HG03060 (cell line): ENCODE measurements around the gene DPH3.
"Not testable (repeated sequence)": the region's sequence is repeated elsewhere in the genome, so short reads cannot be mapped to it uniquely, and the experiment has no call there.

Experiments
- ATAC-seq: cut with Tn5 transposase; IDR thresholded peaks from one replicate; pipeline ENCODE4 v1.9.1; 2021; ENCODE audit warnings: low read depth, moderate number of reproducible peaks; ENCODE audit not compliant: unreplicated experiment

DPH3 gene

DNA sequence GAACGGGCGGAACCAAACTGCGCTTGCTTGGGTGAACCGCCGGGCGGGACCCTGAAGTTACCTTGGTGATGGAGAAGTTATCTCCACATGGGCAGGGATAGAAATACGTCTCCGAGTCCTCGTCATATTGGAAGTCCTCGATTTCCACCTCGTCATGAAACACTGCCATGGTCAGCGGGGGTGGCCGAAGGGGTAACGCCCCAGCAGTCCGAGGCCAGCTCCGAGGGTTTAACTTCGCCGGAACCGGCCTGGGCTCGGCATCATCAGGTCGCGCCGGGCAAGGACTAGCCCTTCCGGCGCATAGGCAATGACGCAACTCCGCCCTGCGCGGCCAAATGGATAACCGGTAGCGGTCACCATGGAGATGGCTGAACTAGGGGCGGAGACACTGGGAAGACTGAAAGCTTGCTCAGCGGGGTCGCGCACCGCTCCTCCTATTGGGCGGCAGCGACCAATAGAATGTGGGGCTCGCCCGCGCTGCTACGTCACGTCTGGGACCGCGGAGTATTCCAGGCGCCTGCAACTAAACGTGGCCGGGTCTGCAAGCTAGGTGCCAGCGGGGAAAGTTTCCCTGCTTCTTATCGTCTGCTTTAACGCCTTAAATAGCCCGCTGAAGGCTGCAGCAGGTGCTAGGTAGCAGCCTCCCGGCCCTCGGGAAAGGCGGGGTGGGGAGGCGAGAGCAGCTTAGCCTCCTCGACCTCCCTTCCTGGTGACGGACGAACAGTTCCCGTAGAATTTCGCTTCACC is at the start of gene DPH3, which contains the start of gene OXNAD1:
Gene DPH3, minus strand, starts transcription at position 236 of the 747 bp plus-strand sequence. Its CDS starts 67 bp downstream, at position 169.
Gene OXNAD1, plus strand, starts transcription at position 505 of the 747 bp plus-strand sequence. CDS start 5,741 bp downstream, outside the sequence.
- ATAC-seq = peak; percentile 97

DNA sequence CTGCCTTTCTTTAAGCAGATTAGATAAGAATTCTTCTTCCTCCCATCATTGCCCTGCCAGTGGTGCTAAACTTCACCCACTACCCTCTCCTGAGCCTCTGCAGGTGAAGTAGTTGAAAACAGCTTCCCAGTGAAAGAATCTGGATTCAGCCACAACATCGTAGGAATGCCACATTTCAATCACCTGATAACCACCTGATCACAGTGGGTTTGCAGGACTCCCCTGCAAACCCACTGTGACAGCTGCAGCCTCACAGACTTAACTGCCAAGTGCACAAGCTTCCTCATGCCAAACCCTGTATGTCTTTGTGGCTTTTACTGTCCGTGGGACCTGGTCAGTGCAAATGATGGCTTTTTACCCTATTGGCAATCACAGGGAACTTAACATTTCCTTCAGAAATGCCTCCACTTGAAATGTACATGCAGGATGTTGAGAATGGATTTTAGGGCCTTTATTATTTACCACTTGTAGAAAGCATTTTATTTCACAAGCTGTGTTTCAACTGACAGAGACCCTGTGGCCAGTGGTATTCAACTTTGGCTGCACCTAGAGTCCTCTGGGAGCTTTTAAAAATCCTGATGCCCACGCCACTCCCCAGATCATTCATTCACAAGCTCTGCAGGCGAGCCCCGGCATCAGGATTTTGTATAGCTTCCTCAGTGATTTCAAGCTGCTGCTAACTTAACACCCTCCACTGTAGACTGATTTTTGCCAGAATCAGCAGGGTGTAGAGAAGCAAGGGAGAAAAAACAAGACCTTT is 49.3 kb upstream of the DPH3 start:
- no peak for ATAC-seq

- no peak for ATAC-seq
These were observed 47.3 kb upstream of the DPH3 start for GRCh38 chr3:16311960-16312451.

DNA sequence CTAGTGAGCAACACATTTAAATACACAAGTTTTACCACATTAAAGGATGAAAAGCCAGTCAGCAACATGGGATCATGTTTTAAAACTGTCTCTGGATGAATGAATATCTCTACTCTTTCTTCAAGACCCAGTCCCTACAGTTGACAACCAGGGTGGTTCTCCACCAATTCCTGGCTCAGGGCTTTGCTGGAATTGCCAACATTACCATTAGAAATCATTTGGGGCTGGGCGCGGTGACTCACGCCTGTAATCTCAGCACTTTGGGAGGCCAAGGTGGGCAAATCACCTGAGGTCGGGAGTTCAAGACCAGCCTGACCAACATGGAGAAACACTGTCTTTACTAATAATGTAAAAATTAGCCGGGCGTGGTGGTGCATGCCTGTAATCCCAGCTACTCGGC is 45.7 kb upstream of the DPH3 start:
- ATAC-seq = not testable (repeated sequence)

GRCh38 chr3:16309558-16309957 is 44.8 kb upstream of the DPH3 start:
- peak; percentile 78 for ATAC-seq

DNA sequence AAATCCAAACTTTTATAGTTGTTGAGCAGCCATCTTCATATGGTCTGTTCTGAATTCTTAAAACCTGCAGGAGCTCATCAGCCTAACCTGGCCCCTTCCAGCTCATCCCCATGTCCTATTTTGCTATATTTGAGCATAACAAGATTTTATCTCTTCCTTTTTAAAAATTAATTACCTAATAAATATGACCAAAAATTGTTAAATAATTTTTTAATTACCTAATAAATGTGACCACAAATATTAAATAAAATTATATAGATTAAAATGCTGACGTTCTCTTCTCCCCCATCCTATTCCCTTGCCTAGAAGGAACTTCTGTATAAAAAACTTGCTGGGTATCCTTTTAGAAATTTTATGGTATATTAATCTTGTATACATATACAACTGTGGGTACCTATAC is 44.0 kb upstream of the DPH3 start:
- no peak for ATAC-seq

- ATAC-seq = no peak
These were observed 43.2 kb upstream of the DPH3 start for GRCh38 chr3:16307832-16308531.

GRCh38 chr3:16305111-16305541 is 40.4 kb upstream of the DPH3 start:
- no peak for ATAC-seq

- no peak for ATAC-seq
These were observed 39.6 kb upstream of the DPH3 start for GRCh38 chr3:16304061-16305010.

GRCh38 chr3:16303037-16303575 is 38.4 kb upstream of the DPH3 start:
- no peak for ATAC-seq

- no peak for ATAC-seq
These were observed 37.4 kb upstream of the DPH3 start for GRCh38 chr3:16302082-16302631.

GRCh38 chr3:16301507-16301906 is 36.8 kb upstream of the DPH3 start:
- no peak for ATAC-seq

DNA sequence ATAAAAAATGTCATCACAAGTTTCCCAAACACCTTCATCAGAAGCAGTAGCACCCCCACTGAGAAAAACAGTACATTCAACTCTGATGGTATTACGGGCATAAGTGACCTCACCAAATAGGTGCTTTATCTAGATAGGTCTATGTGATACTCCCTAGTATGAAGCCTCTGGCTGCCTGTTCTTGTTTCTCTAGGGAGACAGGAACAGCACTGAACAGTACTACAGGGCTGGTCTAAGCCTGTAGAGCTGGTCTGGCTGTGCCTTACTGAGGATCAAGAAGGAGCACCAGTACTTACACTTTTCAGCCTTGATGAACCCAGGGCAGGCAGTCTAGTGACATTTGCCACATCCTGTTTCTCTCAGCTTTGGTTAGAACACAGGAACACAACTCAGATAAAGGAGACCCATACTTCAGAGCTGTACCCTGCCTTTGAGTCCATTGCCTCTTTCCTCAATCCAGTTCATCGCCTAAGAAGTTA is 36.2 kb upstream of the DPH3 start:
- ATAC-seq = no peak

- ATAC-seq = no peak
These were observed 35.6 kb upstream of the DPH3 start for GRCh38 chr3:16300307-16300706.

DNA sequence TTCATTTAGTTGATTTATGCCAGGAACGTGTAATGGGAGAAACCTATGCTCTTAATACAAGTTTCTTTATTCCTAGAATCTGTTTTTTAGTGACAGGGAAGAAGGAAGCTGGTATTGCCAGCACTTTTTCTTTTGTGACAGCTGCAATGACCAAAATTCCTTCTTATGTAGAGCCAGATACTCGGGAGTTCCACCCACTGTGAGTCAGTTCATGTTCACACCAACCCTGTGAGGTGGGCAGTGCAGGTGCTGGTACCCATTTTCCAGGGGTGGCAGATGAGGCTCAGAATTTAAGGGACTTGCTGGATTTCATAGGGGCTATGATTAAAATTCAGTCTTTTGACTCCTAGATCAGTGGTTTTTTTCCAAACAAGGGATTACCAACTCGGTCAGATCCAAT is 35.0 kb upstream of the DPH3 start:
- ATAC-seq = no peak

DNA sequence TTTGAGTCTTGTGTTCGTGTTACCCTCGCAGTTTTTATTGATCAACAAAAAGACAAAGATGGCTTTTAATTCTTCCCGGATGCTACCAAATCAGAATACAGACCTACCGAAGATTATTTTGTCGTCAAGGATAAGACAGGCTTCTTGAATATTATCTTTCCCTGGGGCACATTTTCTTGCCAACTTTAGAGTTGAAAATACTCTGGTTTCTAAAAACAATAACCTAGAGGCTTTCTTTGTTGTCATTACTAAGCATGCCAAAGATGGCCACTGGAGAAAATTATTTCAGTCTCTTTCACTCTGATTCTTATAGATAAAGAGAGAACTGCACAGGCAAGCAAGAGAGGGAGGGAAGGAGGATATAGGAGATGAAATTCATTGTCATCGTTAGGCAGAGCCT is 34.1 kb upstream of the DPH3 start:
- ATAC-seq = no peak

DNA sequence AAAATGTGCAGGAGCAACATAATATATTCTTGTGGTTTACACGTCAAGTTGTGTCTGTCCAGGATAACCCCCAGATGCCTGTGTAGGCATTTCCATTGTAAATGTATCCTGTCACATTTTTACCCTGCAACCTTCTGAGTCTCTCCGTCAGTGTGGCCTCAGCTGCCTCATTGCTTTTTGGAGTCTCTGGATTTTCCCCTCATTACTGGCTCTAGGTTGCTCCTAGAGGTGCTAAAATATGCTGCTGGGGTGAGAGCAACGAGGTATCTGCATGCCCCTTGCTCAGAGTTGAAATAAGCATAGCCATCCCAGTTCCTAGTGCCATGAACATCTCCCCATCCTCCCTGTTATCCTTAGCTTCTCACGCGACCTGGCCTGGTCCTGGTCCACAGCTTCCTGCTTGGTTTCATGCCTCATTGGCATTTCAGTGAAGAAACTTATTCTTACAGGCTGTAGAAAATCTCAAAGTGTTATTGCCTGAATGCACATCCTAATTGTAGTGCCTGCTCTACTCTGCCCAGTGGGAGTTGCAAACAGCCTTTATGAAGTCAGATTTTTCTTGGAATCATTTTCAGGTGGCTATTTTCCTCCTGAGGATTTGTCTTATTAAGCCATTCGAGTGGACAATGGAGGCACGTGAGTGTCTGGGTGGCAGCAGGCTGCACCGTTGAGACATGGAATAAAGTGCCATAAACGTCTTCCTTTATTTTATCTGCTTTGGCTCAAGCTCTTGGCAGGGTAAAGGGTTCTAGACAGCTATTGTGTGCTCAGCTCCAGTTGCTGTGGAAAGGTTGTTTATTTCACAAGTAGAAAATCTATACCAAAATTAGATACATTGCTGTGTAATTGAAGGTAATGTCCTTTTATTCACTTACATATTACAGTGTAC is 33.5 kb upstream of the DPH3 start:
- no peak for ATAC-seq

DNA sequence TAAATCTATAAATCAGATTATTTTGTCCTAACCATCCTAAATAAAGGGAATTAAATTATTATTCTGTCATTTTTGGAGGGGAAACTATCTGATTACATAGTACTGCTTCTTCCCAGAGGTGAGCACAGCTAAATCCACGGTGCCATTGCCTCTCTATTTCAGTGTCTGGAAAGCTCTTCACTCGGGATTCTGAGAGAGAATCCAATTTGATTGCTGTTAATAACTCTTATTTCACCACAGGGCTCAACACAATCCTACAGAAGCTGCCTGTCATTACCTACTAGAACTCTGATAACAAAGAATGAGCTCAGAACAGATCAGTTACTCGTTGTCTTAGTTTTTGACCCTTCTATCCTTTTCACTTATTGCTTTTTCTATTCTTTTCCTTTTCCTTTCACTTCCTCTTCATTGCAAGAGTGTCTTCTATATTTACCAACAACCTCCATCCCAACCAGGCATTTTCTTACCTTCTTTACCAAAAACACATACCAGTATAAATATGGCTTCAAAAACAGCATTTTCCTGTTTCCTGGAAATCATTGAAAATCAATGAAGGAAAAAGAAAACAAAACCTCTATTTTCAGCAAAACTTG is 30.7 kb upstream of the DPH3 start:
- no peak for ATAC-seq
